ENCODE measurements around the gene PAPPA. TPM values are rescaled to one million over a fixed set of nuclear protein-coding genes. Genes with fewer than 3 reads are reported as not detected.

PAPPA gene
- total RNA-seq, 4 donors from 2014 or later, result 2.1 to 5.0 (median 3.7) TPM

DNA sequence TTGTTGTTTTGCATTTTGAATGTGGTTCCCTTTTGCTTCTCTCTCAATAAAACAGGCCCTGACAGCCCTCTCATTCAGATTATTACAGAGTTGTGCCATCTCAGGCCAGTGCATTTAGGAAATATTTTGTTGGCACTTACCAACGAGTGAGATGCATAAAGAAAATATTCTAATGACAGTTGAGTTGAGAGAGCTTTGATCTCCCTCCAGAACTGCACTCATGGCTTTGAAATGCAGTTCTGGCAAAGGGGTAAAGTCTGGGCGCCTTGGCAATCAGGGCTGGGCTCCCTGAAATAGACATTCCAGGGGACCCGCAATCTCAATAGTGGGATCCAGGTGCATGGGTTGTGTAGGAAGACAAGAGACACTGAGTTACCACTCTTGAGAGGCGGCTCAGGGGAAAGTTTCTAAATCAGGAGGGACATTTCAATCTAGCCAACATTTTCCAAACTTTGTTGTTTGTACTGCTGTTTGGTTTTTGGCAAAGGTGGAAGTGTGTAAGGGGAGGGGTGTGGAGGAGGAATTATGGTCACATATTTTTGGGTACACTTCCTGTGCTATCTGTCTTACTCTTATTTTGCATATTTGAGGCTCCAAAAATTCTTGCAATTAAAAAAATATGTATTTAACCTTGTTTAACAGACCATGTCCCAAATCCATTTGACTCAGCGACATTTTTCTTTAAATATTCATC is 48.8 kb downstream of the PAPPA start:
- WGBS, result 62% methylated on average over 5 of the region's 5 CpGs

DNA sequence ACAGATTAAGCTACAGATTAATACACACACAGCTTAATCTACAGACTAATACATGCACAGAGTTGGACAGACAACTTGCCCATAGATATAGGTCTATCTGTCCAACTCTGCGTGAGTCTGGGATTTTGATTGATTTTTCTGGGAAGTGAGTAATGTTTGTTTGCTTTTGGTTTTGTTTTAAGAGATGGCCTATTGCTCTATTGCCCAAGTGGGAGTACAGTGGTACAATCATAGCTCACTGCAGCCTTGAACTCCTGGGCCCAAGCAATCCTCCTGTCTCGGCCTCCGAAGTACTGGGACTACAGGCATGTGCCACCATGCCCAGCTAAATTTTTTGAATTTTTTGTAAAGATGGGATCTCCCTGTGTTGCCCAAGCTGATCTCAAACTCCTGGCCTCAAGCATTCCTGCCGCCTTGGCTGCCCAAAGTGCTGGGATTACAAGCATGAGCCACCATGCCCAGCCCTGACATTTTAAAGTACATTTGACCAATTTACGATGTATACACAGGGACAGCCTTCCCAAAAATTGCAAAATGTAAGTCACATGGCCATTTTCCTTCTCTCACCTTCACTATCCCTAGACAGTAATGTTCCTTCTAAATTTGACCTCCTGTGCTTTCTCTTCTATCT is 50.8 kb downstream of the PAPPA start:
- Histone ChIP-seq H3K4me3 (no peak overlapping the region), H3K27me3 (no peaks in the 10 kb centered on the region), H3K27ac (replicated peaks in 1 of 4) (no peak overlapping the region), H3K36me3 (no peaks in the 10 kb centered on the region), H3K9me3 (no peaks in the 10 kb centered on the region), H3K4me1 (no peaks in the 10 kb centered on the region)
- TF ChIP-seq POLR2A (IDR thresholded peaks at IDR 0.05; ENCODE audit: low read depth), result no peak
- no peak for TF ChIP-seq POLR2AphosphoS5 (IDR thresholded peaks at IDR 0.05)
- no peak for TF ChIP-seq EP300 (IDR thresholded peaks at IDR 0.05)
- TF ChIP-seq, protein P1, sequence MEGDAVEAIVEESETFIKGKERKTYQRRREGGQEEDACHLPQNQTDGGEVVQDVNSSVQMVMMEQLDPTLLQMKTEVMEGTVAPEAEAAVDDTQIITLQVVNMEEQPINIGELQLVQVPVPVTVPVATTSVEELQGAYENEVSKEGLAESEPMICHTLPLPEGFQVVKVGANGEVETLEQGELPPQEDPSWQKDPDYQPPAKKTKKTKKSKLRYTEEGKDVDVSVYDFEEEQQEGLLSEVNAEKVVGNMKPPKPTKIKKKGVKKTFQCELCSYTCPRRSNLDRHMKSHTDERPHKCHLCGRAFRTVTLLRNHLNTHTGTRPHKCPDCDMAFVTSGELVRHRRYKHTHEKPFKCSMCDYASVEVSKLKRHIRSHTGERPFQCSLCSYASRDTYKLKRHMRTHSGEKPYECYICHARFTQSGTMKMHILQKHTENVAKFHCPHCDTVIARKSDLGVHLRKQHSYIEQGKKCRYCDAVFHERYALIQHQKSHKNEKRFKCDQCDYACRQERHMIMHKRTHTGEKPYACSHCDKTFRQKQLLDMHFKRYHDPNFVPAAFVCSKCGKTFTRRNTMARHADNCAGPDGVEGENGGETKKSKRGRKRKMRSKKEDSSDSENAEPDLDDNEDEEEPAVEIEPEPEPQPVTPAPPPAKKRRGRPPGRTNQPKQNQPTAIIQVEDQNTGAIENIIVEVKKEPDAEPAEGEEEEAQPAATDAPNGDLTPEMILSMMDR (IDR thresholded peaks at IDR 0.05), result no peak
- no peak for DNase-seq (ENCODE audit: extremely low spot score)
- 93% methylated on average over 5 of the region's 5 CpGs for WGBS
- intact Hi-C loops (cut with DNase I), result no loop called here

More for the DNA sequence above, 48.8 kb downstream of the PAPPA start:
- no peak for DNase-seq (ENCODE audit: extremely low spot score)
- Histone ChIP-seq H3K4me3 (no peak overlapping the region), H3K4me1 (no peaks in the 10 kb centered on the region), H3K36me3 (no peaks in the 10 kb centered on the region), H3K9me3 (no peaks in the 10 kb centered on the region), H3K27me3 (no peaks in the 10 kb centered on the region), H3K27ac (replicated peaks in 1 of 4) (no peak overlapping the region)
- TF ChIP-seq POLR2AphosphoS5 (IDR thresholded peaks at IDR 0.05) (no peak), EP300 (IDR thresholded peaks at IDR 0.05) (no peak), POLR2A (IDR thresholded peaks at IDR 0.05; ENCODE audit: low read depth) (no peak)
- TF ChIP-seq, protein P1 (IDR thresholded peaks at IDR 0.05), result no peak
- intact Hi-C loops (cut with DNase I), result no loop called here

DNA sequence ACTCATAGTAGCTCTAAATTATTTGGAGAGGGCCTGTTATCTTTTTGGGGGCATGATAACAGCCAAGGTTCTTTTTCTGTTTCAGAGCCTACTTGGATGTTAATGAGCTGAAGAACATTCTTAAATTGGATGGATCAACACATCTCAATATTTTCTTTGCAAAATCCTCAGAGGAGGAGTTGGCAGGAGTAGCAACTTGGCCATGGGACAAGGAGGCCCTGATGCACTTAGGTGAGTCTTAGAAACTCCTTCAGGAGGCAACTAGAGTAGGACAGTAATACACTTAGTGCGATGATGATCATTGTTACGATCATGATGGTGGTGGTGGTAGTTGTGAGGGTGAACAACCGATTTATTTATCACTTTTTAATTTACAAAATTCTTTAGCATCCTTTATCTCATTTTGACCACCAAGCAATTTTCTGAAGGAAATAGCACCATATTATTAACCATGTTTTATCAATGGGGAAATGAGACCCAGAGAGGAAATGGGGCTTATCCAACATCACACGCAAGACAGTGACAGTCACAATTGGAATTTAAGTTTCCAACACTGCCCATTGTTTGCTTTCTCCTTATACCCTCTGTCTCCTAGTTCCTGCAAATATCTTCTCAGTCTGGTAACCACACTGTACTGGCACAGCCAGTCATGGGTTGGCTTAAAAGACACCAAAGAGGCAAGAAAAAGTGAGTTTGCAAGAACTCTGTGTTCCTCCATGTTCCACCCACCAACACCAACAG is 54.0 kb downstream of the PAPPA start:
- TF ChIP-seq POLR2AphosphoS5 (IDR thresholded peaks at IDR 0.05) (no peak), POLR2A (IDR thresholded peaks at IDR 0.05; ENCODE audit: low read depth) (no peak), EP300 (IDR thresholded peaks at IDR 0.05) (no peak)
- TF ChIP-seq, protein P1 (IDR thresholded peaks at IDR 0.05), result no peak
- no peak for DNase-seq (ENCODE audit: extremely low spot score)
- H3K9me3 ChIP-seq, result no peaks in the 10 kb centered on the region
- no peak overlapping the region for H3K27ac ChIP-seq (replicated peaks in 1 of 4)
- H3K36me3 ChIP-seq, result no peaks in the 10 kb centered on the region
- intact Hi-C loops (cut with DNase I), result no loop called here
- H3K4me3 ChIP-seq, result no peak overlapping the region
- H3K4me1 ChIP-seq, result no peaks in the 10 kb centered on the region
- 96% methylated on average over 4 of the region's 4 CpGs for WGBS
- H3K27me3 ChIP-seq, result no peaks in the 10 kb centered on the region

DNA sequence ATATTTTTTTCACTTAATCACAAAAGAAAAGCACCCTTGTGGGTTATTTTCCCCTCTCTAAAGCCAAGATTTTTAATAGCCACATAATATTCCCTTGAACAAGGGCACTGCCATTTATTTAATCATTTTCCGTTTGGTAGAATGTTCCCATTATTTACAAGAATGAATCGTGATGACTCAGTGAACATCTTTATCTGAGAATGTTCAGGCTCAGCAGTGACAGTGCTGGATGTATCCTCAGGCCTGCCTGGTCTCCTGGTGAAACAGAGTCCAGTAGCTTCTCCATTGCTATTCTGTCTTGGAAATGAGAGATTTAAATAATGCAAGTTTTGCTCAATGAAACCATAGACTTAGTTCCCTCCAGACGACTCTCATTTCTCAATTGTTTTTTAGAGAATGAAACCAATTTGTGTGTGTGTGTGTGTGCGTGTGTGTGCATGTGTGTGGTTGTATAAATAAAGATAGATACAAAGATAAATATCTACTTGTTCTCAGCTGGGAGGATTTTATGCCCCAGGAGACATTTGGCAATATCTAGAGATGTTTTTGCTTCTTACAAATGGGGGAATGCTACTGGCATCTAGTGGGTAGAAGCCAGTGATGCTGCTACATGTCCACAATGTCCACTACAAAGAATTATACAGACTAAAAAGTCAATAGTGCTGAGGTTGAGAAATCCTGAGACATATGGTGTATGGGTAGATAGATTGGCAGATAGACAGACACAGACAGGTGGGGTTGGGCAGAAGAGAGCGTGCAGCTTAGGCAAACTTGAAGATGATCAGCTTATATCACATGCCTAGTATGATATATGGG is 55.0 kb downstream of the PAPPA start:
- Histone ChIP-seq H3K9me3 (no peaks in the 10 kb centered on the region), H3K27me3 (no peaks in the 10 kb centered on the region), H3K4me1 (no peaks in the 10 kb centered on the region), H3K4me3 (no peak overlapping the region), H3K27ac (replicated peaks in 1 of 4) (no peak overlapping the region), H3K36me3 (no peaks in the 10 kb centered on the region)
- WGBS, result 76% methylated on average over 5 of the region's 5 CpGs
- intact Hi-C loops (cut with DNase I), result no loop called here
- TF ChIP-seq POLR2AphosphoS5 (IDR thresholded peaks at IDR 0.05) (no peak), POLR2A (IDR thresholded peaks at IDR 0.05; ENCODE audit: low read depth) (no peak), EP300 (IDR thresholded peaks at IDR 0.05) (no peak)
- TF ChIP-seq, protein P1 (IDR thresholded peaks at IDR 0.05), result no peak
- DNase-seq (ENCODE audit: extremely low spot score), result no peak

All from esophagus muscularis mucosa (tissue), 4 donors.